Activated effector memory CD4-positive, alpha-beta T cell treated with Interleukin-2 at 50 U/mL for 16 hours (primary cell): Measurements from ENCODE around the gene C1QTNF12.

Source experiments
- DNase-seq: peaks from one replicate; pipeline ENCODE4 v3.0.0-alpha.2; 2020

C1QTNF12 gene

GRCh38 chr1:1226566-1227362, 19.8 kb downstream of the C1QTNF12 start:
- DNase-seq = no peak

GRCh38 chr1:1225913-1226312, 20.6 kb downstream of the C1QTNF12 start:
- no peak for DNase-seq

- no peak for DNase-seq
Measured at GRCh38 chr1:1225238-1225845, 21.2 kb downstream of the C1QTNF12 start.

- DNase-seq = no peak
Measured at GRCh38 chr1:1223891-1224290, 22.6 kb downstream of the C1QTNF12 start.

- no peak for DNase-seq
Measured at GRCh38 chr1:1223321-1223720, 23.2 kb downstream of the C1QTNF12 start.

- DNase-seq = no peak
Measured at GRCh38 chr1:1222575-1223225, 23.8 kb downstream of the C1QTNF12 start.

GRCh38 chr1:1221887-1222574, 24.5 kb downstream of the C1QTNF12 start:
- DNase-seq = no peak

GRCh38 chr1:1220197-1220596, 26.3 kb downstream of the C1QTNF12 start:
- no peak for DNase-seq

GRCh38 chr1:1219341-1219740, 27.2 kb downstream of the C1QTNF12 start:
- peak; percentile 48 for DNase-seq

- DNase-seq = no peak
Measured at GRCh38 chr1:1218524-1219200, 27.9 kb downstream of the C1QTNF12 start.

GRCh38 chr1:1217621-1218523, 28.6 kb downstream of the C1QTNF12 start:
- DNase-seq = no peak

GRCh38 chr1:1216770-1217620, 29.5 kb downstream of the C1QTNF12 start:
- peak; percentile 70 for DNase-seq

GRCh38 chr1:1215881-1216605, 30.5 kb downstream of the C1QTNF12 start:
- no peak for DNase-seq

GRCh38 chr1:1215080-1215676, 31.3 kb downstream of the C1QTNF12 start:
- DNase-seq = no peak

GRCh38 chr1:1213345-1214265, 32.9 kb downstream of the C1QTNF12 start, which contains the start of gene TNFRSF4:
TSS of gene TNFRSF4 (minus strand) at chr1:1214153. CDS start at chr1:1214127, 26 bp downstream.
- no peak for DNase-seq

- DNase-seq = peak; percentile 29
Measured at GRCh38 chr1:1212780-1213344, 33.7 kb downstream of the C1QTNF12 start.

GRCh38 chr1:1211541-1212441, 34.7 kb downstream of the C1QTNF12 start:
- no peak for DNase-seq
